ENCODE data around the gene DYRK3. TPM values are rescaled to one million over a fixed set of nuclear protein-coding genes. Genes with fewer than 3 reads are reported as not detected.

DYRK3 gene
- total and polyA plus RNA-seq, 9 of the 15 experiments (the other 6 are each of a cell fraction or from before 2014, with no cell fraction given), result 4.5 to 33.7 (median 25.7) TPM

DNA sequence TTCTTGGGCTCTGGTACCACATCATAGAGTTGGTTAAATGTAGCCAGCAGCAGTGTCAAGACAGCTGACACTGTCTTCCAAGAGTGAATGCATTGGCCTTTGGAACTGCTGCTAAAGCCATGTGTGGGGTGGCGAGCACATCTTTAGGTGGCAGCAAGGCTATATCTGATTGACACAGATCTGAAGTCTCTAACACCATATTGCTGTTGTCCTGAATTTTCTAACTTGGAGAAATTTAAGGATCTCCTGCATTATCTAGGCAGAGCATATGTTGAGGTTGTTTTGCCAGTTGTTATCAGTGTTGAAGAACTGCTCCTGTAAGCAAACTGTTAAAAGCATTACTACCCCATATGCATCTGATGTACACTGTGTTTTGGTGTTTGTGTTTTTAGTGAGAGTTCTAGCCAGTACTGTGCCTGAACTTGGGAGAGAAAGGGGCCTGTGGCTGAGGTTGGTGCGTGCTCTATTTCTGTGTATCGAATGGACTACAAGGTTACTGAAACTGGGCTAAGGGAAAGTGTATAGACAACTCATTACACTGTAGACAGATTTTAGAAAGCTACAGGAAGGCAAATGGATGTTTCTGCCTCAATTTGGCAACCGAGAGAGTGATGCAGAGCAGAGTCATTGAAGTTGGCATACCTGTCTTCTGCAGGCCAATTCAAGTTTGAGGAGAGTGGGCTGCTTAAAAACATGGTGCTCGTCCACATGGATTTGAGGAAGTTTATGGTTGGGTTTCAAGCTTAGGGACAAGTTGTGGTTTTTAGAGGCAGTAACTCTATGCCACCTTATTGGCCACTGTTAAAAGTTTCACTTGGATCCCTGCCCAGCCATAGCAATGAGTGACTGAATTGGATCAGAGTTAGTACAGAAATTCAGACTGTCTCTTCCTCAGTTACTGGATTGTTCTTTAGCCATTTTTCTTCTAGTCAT lies 16.9 kb downstream of the DYRK3 start (continued):
- TF ChIP-seq, protein P1, sequence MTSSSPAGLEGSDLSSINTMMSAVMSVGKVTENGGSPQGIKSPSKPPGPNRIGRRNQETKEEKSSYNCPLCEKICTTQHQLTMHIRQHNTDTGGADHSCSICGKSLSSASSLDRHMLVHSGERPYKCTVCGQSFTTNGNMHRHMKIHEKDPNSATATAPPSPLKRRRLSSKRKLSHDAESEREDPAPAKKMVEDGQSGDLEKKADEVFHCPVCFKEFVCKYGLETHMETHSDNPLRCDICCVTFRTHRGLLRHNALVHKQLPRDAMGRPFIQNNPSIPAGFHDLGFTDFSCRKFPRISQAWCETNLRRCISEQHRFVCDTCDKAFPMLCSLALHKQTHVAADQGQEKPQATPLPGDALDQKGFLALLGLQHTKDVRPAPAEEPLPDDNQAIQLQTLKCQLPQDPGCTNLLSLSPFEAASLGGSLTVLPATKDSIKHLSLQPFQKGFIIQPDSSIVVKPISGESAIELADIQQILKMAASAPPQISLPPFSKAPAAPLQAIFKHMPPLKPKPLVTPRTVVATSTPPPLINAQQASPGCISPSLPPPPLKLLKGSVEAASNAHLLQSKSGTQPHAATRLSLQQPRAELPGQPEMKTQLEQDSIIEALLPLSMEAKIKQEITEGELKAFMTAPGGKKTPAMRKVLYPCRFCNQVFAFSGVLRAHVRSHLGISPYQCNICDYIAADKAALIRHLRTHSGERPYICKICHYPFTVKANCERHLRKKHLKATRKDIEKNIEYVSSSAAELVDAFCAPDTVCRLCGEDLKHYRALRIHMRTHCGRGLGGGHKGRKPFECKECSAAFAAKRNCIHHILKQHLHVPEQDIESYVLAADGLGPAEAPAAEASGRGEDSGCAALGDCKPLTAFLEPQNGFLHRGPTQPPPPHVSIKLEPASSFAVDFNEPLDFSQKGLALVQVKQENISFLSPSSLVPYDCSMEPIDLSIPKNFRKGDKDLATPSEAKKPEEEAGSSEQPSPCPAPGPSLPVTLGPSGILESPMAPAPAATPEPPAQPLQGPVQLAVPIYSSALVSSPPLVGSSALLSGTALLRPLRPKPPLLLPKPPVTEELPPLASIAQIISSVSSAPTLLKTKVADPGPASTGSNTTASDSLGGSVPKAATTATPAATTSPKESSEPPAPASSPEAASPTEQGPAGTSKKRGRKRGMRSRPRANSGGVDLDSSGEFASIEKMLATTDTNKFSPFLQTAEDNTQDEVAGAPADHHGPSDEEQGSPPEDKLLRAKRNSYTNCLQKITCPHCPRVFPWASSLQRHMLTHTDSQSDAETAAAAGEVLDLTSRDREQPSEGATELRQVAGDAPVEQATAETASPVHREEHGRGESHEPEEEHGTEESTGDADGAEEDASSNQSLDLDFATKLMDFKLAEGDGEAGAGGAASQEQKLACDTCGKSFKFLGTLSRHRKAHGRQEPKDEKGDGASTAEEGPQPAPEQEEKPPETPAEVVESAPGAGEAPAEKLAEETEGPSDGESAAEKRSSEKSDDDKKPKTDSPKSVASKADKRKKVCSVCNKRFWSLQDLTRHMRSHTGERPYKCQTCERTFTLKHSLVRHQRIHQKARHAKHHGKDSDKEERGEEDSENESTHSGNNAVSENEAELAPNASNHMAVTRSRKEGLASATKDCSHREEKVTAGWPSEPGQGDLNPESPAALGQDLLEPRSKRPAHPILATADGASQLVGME (CRISPR knock-in tag; IDR thresholded peaks at IDR 0.05), result no peak
- TF ChIP-seq, protein P2, sequence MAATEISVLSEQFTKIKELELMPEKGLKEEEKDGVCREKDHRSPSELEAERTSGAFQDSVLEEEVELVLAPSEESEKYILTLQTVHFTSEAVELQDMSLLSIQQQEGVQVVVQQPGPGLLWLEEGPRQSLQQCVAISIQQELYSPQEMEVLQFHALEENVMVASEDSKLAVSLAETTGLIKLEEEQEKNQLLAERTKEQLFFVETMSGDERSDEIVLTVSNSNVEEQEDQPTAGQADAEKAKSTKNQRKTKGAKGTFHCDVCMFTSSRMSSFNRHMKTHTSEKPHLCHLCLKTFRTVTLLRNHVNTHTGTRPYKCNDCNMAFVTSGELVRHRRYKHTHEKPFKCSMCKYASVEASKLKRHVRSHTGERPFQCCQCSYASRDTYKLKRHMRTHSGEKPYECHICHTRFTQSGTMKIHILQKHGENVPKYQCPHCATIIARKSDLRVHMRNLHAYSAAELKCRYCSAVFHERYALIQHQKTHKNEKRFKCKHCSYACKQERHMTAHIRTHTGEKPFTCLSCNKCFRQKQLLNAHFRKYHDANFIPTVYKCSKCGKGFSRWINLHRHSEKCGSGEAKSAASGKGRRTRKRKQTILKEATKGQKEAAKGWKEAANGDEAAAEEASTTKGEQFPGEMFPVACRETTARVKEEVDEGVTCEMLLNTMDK (IDR thresholded peaks at IDR 0.05; ENCODE audit: borderline replicate concordance, insufficient read depth, low read depth, low read length, poor library complexity, severe bottlenecking), result no peak
- peak; percentile 98 for TF ChIP-seq CBFA2T3 (IDR thresholded peaks at IDR 0.05)
- TF ChIP-seq ZNF174 (CRISPR knock-in tag; IDR thresholded peaks at IDR 0.05), result no peak
- no peak for TF ChIP-seq OTX1 (CRISPR knock-in tag; IDR thresholded peaks at IDR 0.05)
- TF ChIP-seq RHOXF2B (CRISPR knock-in tag; conservative IDR thresholded peaks at IDR 0.05), result no peak; the same call in 1 of the 2 replicates
- no peak for TF ChIP-seq HDAC6 (IDR thresholded peaks at IDR 0.05; ENCODE audit: low read depth, low read length)
- TF ChIP-seq L3MBTL2 (IDR thresholded peaks at IDR 0.05), result peak; percentile 78; the same call in 1 of the 2 replicates
- TF ChIP-seq TAL1 (IDR thresholded peaks at IDR 0.05), result peak; percentile 98
- 0 out of 2 replicates have a peak, but pooled peaks have one; percentile 48 for TF ChIP-seq PYGO2 (tag; IDR thresholded peaks at IDR 0.05)
- TF ChIP-seq NCOA1 (IDR thresholded peaks at IDR 0.05; ENCODE audit: low read depth), result peak; percentile 87
- TF ChIP-seq PHTF2 (CRISPR knock-in tag; IDR thresholded peaks at IDR 0.05), result peak; percentile 55; the same call in 1 of the 2 replicates
- TF ChIP-seq YBX1 (IDR thresholded peaks at IDR 0.05), result no peak
- no peak for TF ChIP-seq NFE2L1 (tag; IDR thresholded peaks at IDR 0.05; ENCODE audit: borderline replicate concordance, low read depth)
- TF ChIP-seq ZNF561 (CRISPR knock-in tag; conservative IDR thresholded peaks at IDR 0.05), result no peak
- no peak for TF ChIP-seq ATF1 (CRISPR knock-in tag; IDR thresholded peaks at IDR 0.05)
- peak; percentile 34; the same call in 1 of the 2 replicates for TF ChIP-seq ATF1 (tag; IDR thresholded peaks at IDR 0.05)
- no peak for TF ChIP-seq ZNF165 (CRISPR knock-in tag; IDR thresholded peaks at IDR 0.05; ENCODE audit: borderline replicate concordance)
- no peak for TF ChIP-seq CBX1 (IDR thresholded peaks at IDR 0.05; ENCODE audit: low read depth)
- TF ChIP-seq HOXB6 (CRISPR knock-in tag; IDR thresholded peaks at IDR 0.05; ENCODE audit: borderline replicate concordance), result no peak
- TF ChIP-seq POU5F1 (IDR thresholded peaks at IDR 0.05; ENCODE audit: borderline replicate concordance, low read depth, low read length, partially characterized antibody), result no peak
